Measurements from ENCODE around the gene TBP.

Gene TBP

DNA sequence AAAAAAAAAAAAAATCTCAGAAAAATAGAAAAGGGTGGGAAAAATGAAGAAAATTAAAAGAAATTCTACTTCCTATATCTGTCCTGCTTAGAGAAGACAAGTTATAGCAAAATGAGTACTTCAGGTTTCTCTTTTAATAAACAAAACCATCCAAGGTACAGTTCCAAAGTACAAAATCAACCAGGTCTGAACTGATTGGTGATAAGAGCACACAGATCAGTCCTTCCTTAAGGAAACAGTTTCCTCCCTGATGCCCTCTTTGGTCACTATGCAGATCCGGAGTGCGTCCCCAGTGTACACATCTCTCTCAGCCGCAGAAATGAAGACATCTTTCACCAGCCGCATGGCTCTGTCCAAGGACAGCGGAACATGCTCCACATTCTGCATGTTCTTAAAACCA, 19.2 kb upstream of the TBP start:
- DNase-seq (ENCODE audit: low spot score): no peak

DNA sequence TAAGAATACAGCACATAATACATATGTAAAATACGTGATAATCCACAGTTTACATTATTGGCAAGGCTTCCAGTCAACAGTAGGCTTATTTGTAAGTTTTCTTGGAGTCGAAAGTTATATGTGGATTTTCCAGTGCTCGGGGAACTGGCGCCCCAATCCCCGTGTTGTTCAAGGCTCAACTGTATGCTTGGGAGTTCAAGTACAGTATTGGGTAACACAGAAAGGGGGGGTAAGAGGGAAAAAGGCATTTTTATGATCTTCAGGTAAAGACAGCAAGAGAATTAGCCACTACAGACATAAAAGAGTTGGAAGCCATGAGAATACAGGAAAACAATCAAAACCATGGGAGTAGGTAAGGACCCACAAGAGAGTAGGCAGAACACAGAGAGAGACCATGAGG, 17.5 kb upstream of the TBP start:
- no peak for DNase-seq (ENCODE audit: low spot score)

- no peak for DNase-seq (ENCODE audit: low spot score)
Measured at GRCh38 chr6:170537329-170537728, 16.8 kb upstream of the TBP start.

GRCh38 chr6:170542031-170542719, 12.0 kb upstream of the TBP start:
- no peak for DNase-seq (ENCODE audit: low spot score)

DNA sequence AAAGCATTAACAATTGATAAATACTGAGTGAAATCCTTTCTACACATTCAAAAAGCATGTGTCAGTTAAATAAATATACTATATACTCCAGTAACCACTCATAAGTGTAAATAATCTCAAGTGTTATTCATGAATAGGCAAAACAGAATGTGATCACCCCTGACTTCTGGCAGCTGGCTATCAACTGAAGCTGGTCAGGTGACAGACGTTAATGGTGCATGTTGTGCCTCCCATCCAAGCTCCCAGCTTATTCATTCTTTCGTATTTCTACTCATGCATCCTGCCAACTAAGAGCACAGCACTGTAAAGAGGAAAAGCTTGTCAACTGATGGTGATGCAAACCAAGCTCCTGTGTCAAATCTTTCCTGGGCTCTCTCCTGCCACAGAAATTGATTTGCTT, 8.8 kb upstream of the TBP start:
- no peak for DNase-seq (ENCODE audit: low spot score)

- peak; percentile 93 for DNase-seq (ENCODE audit: low spot score)
Measured at GRCh38 chr6:170552765-170553533, 1.2 kb upstream of the TBP start, which contains the start of gene PSMB1. Gene PSMB1, minus strand, starts transcription at chr6:170553307. Its CDS starts 65 bp downstream, at chr6:170553242.

GRCh38 chr6:170553534-170554012, 596 bp upstream of the TBP start:
- peak; percentile 17 for DNase-seq (ENCODE audit: low spot score)

DNA sequence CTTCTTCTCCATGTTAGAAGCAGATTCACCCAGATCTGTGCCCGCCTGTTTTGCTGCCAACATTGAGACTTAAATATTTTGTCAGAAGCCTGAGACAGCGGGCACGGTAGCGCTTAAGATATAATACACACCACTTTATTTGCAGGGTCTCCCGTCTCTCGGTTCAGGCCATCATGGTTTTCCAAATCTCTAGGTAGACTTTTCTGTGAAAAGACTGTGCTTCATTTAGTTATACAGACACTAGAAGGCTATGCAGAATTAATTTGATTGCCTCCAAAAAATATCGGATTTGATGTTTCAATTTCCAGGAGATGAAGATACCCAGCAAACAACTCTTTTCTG, 598 bp downstream of the TBP start:
- no peak for DNase-seq (ENCODE audit: low spot score)

DNA sequence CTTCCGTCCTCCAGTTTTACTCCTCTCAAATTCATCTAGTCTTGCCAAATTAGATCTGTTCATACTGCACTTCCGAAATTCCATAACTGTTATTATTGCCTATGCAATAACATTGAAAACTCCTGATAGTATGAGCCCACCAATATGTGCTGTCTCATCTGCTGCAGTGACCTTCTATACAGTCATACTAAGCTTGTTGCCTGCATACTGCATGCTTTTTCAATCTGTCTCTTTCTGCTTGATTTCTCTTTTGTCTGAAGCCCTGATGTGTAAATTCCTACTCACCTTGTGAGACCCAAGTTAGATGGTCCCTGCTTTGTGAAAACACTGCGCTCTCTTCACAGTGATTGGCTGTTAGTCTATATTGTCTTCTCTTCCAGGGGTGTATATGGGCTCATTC, 1.1 kb downstream of the TBP start:
- DNase-seq (ENCODE audit: low spot score): no peak

- DNase-seq (ENCODE audit: low spot score): no peak
Measured at GRCh38 chr6:170561555-170561954, 7.4 kb downstream of the TBP start.

DNA sequence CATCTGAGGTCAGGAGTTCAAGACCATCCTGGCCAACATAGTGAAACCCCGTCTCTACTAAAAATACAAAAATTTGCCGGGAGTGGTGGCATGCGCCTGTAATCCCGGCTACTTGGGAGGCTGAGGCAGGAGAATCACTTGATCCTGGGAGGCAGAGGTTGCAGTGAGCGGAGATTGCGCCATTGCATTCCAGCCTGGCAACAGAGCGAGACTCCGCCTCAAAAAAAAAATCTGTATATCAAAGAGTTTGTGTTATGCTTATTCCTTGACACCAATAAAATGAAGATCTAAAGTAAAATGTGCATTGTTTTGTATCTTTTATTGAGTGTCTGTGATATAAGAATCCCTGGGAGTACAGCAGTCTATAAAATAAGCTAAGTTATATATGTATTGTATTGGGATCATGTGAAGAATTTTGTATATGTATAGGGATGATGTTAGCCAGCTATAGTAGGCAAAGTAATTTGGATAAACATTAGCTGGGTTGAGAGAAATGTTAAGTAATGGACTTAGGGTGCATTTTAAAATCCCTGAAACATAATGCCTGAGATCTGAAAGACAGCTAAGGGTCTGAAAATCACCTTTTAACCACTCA, 10.9 kb downstream of the TBP start:
- no peak for DNase-seq (ENCODE audit: low spot score)

DNA sequence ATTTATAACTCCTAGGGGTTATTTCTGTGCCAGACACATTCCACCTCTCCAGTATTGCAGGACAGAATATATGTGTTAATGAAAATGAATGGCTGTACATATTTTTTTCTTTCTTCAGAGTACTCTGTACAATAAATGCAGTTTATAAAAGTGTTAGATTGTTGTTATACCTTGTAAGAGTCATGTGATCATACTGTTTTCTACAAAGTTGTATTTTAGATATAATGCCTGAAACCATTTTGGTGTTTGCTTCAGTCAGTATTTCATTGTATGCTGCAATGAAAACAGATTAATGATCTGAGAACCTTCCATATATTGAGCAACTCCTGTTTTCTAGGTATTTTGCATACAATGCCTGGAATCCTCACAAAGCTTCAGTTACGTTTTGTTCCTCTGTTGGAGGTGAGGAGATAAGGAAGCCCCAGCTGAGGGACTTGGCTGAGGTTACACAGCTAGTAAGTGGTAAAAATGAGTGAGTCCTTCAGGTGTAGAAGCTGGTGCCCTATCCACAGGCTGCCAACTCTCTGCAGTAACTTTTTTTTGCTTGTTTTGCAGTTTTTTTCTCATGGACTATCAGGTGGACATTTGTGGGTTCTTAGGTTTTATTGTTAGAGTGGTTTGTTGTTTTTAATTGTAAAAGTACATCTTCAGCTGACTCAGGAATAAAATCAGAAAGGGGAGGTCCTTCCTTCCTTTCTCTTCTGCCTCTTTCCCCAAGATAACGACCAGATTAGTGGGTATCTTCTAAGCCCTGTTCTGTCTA, 18.7 kb downstream of the TBP start:
- no peak for DNase-seq (ENCODE audit: low spot score)

DNA sequence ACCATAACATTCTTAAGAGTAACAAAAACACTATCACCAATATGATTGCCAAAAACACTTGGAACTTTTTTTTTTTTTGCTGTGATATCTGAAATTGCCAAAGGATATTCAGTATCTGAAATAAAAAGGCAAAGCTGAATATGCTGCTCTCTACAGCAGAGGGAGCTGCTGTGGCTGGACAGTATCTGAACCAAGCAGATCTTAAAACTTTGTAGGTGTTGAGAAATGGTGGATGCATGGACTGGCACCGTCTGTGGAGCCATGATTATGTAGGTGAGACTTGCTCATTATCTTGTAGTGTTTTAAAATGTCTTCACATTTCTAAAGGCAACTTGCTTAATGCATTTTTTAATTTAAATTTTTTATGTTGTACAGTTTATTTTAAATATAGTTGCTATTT, 21.1 kb downstream of the TBP start:
- DNase-seq (ENCODE audit: low spot score): peak; percentile 13

GRCh38 chr6:170578909-170579308, 24.7 kb downstream of the TBP start:
- DNase-seq (ENCODE audit: low spot score): no peak

DNA sequence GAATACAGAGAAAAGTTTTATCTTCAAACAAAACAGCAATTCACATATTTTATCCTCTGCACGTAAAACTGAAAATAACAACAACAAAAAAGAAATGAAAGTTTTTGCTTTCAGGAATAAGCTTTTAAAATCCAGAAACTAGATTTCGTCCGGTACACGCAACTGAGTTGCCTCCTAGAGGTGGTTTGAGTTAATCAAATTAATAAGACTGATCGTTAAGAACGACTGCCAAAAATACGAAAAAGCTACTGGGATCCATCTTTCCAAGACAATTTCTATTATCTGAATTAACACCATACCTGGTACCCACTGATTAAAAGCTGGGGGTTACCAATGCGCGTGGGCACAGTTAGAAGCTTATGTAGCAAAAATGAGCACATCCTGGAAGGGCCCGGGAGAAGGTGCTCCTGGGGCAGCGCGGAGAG, 29.6 kb downstream of the TBP start:
- no peak for DNase-seq (ENCODE audit: low spot score)

DNA sequence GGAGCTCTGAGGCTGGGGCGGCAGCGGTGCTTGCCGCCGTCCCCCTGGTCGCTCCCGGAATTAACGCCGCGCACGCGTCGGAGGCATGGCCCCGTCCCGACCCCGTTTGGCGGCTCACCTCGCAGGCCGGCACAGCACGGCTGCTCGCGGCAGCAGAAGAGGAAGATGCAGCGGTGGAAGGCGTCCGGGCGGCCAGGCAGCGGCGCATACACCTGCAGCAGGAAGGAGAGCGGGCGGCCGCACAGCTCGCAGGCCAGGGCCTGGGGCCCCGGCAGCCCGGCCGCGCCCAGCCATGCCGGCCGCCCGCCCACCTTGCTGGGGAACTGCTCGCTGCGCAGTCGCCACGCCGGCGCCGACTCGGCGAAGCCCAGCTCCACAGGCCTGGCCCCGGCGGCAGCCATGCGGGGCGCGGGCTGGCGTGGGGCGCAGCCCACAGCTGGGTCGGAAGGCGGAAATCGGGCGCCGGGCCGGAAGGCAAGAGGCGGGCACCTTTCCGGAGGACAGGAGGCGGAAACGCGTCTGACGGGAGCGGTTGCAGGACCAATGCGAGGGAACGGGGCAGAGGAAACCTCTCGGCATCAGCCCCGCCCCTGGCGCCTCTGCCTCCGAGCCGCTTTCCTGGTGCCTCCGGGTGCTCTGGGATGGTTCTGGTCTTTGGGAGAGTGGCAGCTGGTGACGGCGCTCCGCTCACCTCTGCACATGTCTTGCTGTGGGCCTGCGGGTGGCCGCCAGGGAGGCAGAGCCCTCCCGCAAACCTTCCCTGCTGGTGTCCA, 30.2 kb downstream of the TBP start, which contains the start of gene PDCD2:
Gene PDCD2 (minus strand): TSS at position 457 of the 773 bp plus-strand sequence. CDS start 56 bp downstream, at position 401.
- DNase-seq (ENCODE audit: low spot score): peak; percentile 98

DNA sequence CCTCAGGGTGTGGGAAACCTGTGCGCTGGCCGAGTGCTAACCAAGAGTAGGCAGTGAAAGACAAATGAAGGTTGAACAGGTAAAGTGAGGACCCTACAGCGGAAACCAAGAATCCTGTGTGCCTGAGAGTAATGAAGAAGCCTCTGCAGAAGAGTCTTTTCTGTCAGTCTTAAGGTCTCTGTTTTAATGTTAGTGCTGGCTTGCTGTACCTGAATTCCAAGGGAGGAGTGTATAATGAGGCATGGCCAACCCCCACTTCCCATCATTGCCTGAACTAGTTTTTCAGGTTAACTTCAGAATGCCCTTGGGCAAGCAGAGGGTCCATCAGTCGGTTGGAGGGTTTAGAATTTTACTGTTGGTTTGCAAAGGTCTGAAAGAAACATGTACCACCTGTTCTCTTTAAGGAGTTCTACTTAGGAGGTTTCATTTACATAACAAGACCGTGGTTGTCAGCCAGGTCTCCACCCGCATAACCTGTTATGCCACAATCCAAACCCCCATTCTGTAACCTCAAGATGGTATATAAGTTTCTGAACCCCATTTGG, 30.9 kb downstream of the TBP start:
- no peak for DNase-seq (ENCODE audit: low spot score)

- DNase-seq (ENCODE audit: low spot score): no peak
Measured at GRCh38 chr6:170590725-170591124, 36.6 kb downstream of the TBP start.

GRCh38 chr6:170596426-170596825, 42.3 kb downstream of the TBP start:
- no peak for DNase-seq (ENCODE audit: low spot score)

DNA sequence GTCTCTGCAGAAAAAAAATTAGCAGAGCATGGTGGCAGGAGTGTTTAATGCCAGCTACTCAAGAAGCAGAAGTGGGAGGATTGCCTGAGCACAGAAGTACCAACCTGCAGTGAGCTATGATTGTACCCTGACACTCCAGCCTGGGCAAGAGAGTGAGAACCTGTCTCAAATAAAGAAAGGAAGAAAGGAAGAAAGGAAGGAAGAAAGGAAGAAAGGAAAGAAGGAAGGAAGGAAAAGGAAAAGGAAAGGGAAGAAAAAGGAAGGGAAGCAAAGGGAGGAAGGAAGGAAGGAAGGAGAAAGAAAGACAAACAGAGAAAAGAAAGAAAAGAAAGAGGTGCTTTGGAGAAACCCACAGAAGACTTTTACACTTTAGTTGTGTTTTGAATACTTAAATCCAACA, 43.1 kb downstream of the TBP start:
- no peak for DNase-seq (ENCODE audit: low spot score)

DNA sequence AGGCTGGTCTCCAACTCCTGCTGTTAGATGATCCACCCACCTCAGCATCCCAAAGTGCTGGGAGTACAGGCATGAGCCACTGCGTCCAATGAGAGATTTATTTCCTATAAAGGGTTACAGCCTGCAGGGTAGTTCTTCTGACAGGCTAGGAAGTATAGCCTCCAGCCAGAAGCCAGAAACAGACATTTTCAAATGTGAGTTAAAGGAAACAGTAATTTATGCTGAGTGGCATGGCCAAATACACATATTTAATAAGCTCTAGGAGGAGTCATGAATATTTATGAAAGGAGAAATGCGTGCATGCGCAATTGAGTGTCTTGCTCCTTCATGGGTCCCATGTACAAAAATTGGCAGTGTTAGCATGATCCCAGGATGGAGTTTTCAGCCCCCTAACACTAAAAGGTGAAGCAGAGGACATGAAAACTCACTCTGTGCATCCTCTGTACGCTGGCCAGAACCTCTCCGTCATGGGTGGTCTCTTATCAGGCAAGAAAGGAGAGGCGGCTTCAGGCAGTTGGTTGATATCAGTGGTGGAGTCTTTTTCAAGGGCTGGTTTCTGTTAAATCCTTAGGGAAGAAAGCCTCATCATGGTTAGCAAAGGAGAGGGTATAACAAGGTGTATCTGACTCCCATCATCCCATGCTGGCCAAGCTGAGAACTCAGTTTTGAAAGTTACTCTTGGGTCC, 51.5 kb downstream of the TBP start:
- DNase-seq (ENCODE audit: low spot score): no peak
